Measurements from ENCODE around the gene ARMC12. TPM values are rescaled to one million over a fixed set of nuclear protein-coding genes. Genes with fewer than 3 reads are reported as not detected.

Gene ARMC12
- total RNA-seq, 4 donors from 2014 or later: 6.2 TPM; not detected in 3

DNA sequence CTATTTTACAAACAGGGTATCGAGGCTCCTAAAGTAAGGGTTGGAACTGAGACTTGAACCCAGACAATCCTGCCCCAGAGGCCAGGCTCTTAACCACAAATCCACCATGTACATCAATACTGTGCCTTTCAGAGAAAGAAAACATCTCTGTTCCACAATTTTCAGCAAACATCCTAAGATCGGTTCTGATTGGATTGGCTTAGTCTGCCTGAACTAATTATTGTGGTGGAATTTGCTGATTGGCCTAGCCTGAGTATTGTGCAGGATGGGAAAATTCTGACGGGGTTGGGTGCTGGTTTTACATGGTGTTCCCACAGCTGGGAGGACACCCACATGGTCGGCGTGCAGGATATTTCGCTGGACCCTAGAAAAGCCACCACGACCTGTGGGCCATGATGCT lies 43.9 kb downstream of the ARMC12 start, which contains the start of gene CLPSL1:
Gene CLPSL1, plus strand, starts transcription at position 301 of the 400 bp plus-strand sequence. Its CDS starts 92 bp downstream, at position 393.
- Histone ChIP-seq H3K4me1 (peaks cover 0 to 6% of the 10 kb centered on the region in 2 donors), H3K27ac (no peak within 1 kb of the TSS), H3K4me3 (no peak within 1 kb of the TSS), H3K9me3 (no peaks in the 10 kb centered on the region), H3K36me3 (no peaks in the 10 kb centered on the region), H3K27me3 (peaks cover 26 to 45% (median 36%) of the 10 kb centered on the region in 3 donors)
- TF ChIP-seq POLR2A (IDR thresholded peaks at IDR 0.05): no peak
- TF ChIP-seq, protein P1, sequence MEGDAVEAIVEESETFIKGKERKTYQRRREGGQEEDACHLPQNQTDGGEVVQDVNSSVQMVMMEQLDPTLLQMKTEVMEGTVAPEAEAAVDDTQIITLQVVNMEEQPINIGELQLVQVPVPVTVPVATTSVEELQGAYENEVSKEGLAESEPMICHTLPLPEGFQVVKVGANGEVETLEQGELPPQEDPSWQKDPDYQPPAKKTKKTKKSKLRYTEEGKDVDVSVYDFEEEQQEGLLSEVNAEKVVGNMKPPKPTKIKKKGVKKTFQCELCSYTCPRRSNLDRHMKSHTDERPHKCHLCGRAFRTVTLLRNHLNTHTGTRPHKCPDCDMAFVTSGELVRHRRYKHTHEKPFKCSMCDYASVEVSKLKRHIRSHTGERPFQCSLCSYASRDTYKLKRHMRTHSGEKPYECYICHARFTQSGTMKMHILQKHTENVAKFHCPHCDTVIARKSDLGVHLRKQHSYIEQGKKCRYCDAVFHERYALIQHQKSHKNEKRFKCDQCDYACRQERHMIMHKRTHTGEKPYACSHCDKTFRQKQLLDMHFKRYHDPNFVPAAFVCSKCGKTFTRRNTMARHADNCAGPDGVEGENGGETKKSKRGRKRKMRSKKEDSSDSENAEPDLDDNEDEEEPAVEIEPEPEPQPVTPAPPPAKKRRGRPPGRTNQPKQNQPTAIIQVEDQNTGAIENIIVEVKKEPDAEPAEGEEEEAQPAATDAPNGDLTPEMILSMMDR (IDR thresholded peaks at IDR 0.05 in 4 of 5, conservative IDR thresholded peaks at IDR 0.05 in 1 of 5): no peak
- ATAC-seq (no peak), DNase-seq (no peak)
- in situ Hi-C loops (cut with MboI; ENCODE audit: low sequenced_read_pairs in 4 of 4): no loop called here
- intact Hi-C loops (cut with DNase I; ENCODE audit: low total_unique reads): no loop called here

DNA sequence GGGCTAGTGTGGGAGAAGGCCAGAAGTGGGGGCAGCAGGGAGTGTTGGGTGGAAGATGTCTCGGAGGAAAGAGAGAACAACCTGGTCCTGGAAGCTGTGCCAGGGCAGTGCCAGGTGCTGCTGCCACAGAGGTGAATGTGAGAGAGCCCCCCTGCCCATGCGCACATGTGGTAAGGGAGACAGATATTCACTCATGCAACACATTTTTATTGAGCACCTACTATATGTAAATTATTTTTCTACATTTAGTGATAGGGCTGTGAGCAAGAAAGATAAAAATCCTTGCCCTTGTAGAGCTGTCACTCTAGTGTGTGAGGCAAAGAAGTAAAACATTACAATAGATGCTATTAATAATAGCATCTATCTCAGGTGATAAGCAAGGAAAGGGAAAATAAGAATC lies 44.5 kb downstream of the ARMC12 start:
- intact Hi-C loops (cut with DNase I; ENCODE audit: low total_unique reads): no loop called here

DNA sequence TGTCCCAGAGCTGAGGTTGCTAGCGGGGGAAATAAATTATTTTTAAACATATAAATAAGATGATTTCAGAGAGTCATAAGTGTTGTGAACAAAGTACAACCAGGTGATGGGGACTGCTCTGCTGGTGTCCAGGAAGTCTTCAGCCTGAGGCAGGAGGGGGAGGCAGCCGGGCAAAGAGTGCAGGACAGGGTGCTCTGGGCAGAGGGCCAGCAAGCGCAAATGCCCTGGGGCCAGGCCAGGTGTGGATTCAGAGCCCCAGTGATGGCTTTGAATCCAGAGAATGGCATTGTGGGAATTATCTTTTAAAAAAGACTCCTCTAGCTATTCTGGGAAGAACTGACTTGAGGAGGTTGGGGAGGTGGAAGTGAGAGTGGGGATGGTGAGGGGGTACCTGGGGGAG lies 45.6 kb downstream of the ARMC12 start:
- DNase-seq: no peak
- intact Hi-C loops (cut with DNase I; ENCODE audit: low total_unique reads): no loop called here
- Histone ChIP-seq H3K9me3 (no peaks in the 10 kb centered on the region), H3K27ac (no peak overlapping the region), H3K36me3 (no peaks in the 10 kb centered on the region), H3K27me3 (peaks cover 27 to 51% (median 34%) of the 10 kb centered on the region in 3 donors), H3K4me3 (no peak overlapping the region), H3K4me1 (no peaks in the 10 kb centered on the region)
- ATAC-seq: no peak
- in situ Hi-C loops (cut with MboI; ENCODE audit: low sequenced_read_pairs in 4 of 4): no loop called here
- TF ChIP-seq, protein P1 (IDR thresholded peaks at IDR 0.05 in 4 of 5, conservative IDR thresholded peaks at IDR 0.05 in 1 of 5): no peak
- TF ChIP-seq POLR2A (IDR thresholded peaks at IDR 0.05): no peak

More for the DNA sequence above, 44.5 kb downstream of the ARMC12 start:
- Histone ChIP-seq H3K4me3 (no peak overlapping the region), H3K27ac (no peak overlapping the region), H3K36me3 (no peaks in the 10 kb centered on the region), H3K27me3 (peaks cover 25 to 44% (median 34%) of the 10 kb centered on the region in 3 donors), H3K4me1 (peaks cover 0 to 6% of the 10 kb centered on the region in 2 donors), H3K9me3 (no peaks in the 10 kb centered on the region)
- ATAC-seq: no peak
- no peak for DNase-seq
- in situ Hi-C loops (cut with MboI; ENCODE audit: low sequenced_read_pairs in 4 of 4): no loop called here
- TF ChIP-seq, protein P1 (IDR thresholded peaks at IDR 0.05 in 4 of 5, conservative IDR thresholded peaks at IDR 0.05 in 1 of 5): no peak
- no peak for TF ChIP-seq POLR2A (IDR thresholded peaks at IDR 0.05)

- DNase-seq (no peak), ATAC-seq (no peak)
- Histone ChIP-seq H3K4me3 (no peak overlapping the region), H3K36me3 (no peaks in the 10 kb centered on the region), H3K27ac (no peak overlapping the region), H3K9me3 (no peaks in the 10 kb centered on the region), H3K4me1 (no peaks in the 10 kb centered on the region), H3K27me3 (peaks cover 24 to 58% (median 41%) of the 10 kb centered on the region in 3 donors)
- intact Hi-C loops (cut with DNase I; ENCODE audit: low total_unique reads): no loop called here
- TF ChIP-seq POLR2A (IDR thresholded peaks at IDR 0.05): no peak
- TF ChIP-seq, protein P1 (IDR thresholded peaks at IDR 0.05 in 4 of 5, conservative IDR thresholded peaks at IDR 0.05 in 1 of 5): no peak
- in situ Hi-C loops (cut with MboI; ENCODE audit: low sequenced_read_pairs in 4 of 4): no loop called here
Observed at GRCh38 chr6:35784200-35784599, 47.4 kb downstream of the ARMC12 start.

DNA sequence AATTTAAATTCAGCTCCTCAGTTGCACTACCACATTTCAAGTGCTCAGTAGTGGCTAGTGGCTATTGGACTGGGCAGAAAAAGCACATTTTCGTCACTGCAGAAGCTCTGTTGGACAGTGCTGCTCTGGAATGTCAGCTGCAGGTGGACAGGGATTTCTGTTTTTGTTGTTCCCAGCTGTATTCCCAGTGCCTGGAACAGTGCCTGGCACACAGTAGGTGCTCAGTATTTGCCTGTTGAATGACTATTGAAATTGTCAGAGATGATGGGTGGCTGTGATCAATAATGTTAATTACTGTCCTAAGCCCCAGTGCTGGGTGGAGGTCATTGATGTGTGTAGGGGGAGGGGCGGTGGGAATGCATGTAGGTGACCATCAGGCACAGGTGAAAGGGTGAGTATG lies 49.4 kb downstream of the ARMC12 start:
- DNase-seq (no peak), ATAC-seq (no peak)
- TF ChIP-seq, protein P1 (IDR thresholded peaks at IDR 0.05 in 4 of 5, conservative IDR thresholded peaks at IDR 0.05 in 1 of 5): no peak
- no peak for TF ChIP-seq POLR2A (IDR thresholded peaks at IDR 0.05)
- peaks cover 24 to 48% (median 44%) of the 10 kb centered on the region in 3 donors for H3K27me3 ChIP-seq
- in situ Hi-C loops (cut with MboI; ENCODE audit: low sequenced_read_pairs in 4 of 4): no loop called here
- H3K36me3 ChIP-seq: no peaks in the 10 kb centered on the region
- H3K9me3 ChIP-seq: no peaks in the 10 kb centered on the region
- H3K4me3 ChIP-seq: no peak overlapping the region
- intact Hi-C loops (cut with DNase I; ENCODE audit: low total_unique reads): no loop called here
- H3K27ac ChIP-seq: no peak overlapping the region
- H3K4me1 ChIP-seq: no peaks in the 10 kb centered on the region

Measured in gastrocnemius medialis (tissue), 4 donors.